ENCODE results near the gene MTX3. TPM values are rescaled to one million over a fixed set of nuclear protein-coding genes. Genes with fewer than 3 reads are reported as not detected.

Gene MTX3, protein sequence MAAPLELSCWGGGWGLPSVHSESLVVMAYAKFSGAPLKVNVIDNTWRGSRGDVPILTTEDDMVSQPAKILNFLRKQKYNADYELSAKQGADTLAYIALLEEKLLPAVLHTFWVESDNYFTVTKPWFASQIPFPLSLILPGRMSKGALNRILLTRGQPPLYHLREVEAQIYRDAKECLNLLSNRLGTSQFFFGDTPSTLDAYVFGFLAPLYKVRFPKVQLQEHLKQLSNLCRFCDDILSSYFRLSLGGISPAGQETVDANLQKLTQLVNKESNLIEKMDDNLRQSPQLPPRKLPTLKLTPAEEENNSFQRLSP
- 12.8 and 16.8 TPM in 2 replicates for total RNA-seq

DNA sequence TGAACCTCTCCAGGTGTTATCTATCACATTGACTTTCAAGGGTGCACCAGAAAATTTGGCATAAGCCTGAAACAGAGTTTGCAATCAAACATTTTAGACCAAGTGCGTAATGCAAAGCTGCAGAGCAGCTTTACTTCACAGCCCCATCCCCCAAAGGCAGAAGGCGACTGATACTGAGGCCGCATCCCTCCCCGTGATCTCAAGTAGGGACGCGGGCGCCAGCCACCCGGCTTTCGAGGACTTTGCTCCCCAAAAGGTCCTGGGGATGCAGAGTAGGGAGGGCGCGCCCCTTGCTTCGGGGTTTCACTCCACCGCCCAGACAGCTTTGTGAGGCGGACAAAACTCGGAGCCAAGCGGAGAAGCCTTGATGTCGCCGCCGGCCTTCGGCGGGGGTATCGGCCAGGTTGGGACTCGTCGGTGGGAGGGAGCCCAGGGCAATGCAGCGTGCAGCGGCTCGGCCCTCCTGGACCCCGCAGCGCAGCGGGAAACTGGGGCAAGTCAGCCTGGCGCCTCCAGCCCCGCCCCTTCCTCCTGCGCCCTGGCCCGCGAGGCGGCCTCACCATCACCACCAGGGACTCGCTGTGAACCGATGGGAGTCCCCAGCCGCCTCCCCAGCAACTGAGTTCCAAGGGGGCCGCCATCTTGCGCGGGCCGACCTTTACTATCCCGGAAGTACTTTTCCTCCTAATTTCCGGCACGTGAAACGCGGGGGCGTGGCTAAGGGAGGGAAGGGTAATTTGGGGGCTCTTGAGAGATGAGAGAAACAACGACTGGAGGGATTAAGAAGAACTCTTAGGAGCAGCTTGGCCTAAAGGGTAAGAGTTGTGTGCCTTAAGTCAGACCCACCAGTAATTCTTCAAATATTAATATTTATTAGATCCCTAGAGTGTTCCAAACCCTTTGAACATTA lies at the start of gene MTX3:
MTX3 (minus strand) TSS at position 665 of the 910 bp plus-strand sequence; CDS start at position 641, 24 bp downstream.
- Histone ChIP-seq H3K36me3 (ENCODE audit: control insufficient read depth, insufficient read depth, low read length) (no peaks in the 10 kb centered on the region), H3K4me3 (ENCODE audit: low read depth, low read length) (peak within 1 kb of the TSS; percentile 99), H3K27me3 (ENCODE audit: control insufficient read depth, insufficient read depth, low read length) (no peaks in the 10 kb centered on the region)
- peak; percentile 55 for DNase-seq (ENCODE audit: low read depth)
- TF ChIP-seq, protein P1, sequence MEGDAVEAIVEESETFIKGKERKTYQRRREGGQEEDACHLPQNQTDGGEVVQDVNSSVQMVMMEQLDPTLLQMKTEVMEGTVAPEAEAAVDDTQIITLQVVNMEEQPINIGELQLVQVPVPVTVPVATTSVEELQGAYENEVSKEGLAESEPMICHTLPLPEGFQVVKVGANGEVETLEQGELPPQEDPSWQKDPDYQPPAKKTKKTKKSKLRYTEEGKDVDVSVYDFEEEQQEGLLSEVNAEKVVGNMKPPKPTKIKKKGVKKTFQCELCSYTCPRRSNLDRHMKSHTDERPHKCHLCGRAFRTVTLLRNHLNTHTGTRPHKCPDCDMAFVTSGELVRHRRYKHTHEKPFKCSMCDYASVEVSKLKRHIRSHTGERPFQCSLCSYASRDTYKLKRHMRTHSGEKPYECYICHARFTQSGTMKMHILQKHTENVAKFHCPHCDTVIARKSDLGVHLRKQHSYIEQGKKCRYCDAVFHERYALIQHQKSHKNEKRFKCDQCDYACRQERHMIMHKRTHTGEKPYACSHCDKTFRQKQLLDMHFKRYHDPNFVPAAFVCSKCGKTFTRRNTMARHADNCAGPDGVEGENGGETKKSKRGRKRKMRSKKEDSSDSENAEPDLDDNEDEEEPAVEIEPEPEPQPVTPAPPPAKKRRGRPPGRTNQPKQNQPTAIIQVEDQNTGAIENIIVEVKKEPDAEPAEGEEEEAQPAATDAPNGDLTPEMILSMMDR (IDR thresholded peaks at IDR 0.05; ENCODE audit: insufficient read depth, low read length, poor library complexity, severe bottlenecking) = no peak

DNA sequence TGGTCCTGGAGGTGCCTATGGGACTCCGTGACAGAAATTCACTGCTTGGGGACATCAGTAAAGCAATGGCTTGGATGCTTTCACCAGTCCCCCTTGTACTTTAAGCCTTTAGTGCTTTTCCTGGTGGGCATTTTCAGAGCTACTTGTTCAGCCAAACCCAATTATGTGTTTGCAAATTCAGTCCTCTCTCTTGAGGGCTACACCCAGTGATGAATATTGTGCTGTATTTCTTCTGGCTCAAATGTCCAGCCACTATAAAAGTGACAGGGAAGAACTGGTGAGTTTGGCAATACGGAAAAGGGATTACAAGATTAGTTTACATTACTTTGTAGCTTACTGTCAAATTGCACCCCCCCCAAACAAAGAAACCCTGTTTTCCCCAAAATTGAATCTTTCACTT lies 48.6 kb upstream of the MTX3 start:
- no peaks in the 10 kb centered on the region for H3K36me3 ChIP-seq (ENCODE audit: control insufficient read depth, insufficient read depth, low read length)
- DNase-seq (ENCODE audit: low read depth) = no peak
- TF ChIP-seq, protein P1 (IDR thresholded peaks at IDR 0.05; ENCODE audit: insufficient read depth, low read length, poor library complexity, severe bottlenecking) = no peak
- no peak overlapping the region for H3K4me3 ChIP-seq (ENCODE audit: low read depth, low read length)
- H3K27me3 ChIP-seq (ENCODE audit: control insufficient read depth, insufficient read depth, low read length) = peaks cover 16% of the 10 kb centered on the region

DNA sequence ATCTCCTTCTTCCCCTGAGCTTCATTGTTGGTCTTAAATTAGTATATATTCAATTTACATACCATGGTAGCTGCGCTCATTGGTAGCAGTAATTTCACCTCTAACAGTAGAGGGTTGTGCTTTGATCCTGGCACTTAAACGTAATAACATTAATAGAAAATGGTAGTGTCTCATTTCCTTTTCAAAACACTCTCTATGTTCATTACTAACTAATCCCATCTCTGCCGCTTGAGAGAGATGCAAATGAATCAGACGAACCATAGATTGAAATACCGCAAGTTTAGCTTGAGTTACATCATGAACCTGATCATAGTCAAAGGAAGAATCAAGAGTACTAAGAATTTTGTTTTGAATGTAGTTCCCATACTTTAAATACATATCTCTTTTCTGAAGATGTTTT lies 46.3 kb upstream of the MTX3 start:
- TF ChIP-seq, protein P1 (IDR thresholded peaks at IDR 0.05; ENCODE audit: insufficient read depth, low read length, poor library complexity, severe bottlenecking) = no peak
- no peaks in the 10 kb centered on the region for H3K36me3 ChIP-seq (ENCODE audit: control insufficient read depth, insufficient read depth, low read length)
- peaks cover 26% of the 10 kb centered on the region for H3K27me3 ChIP-seq (ENCODE audit: control insufficient read depth, insufficient read depth, low read length)
- no peak overlapping the region for H3K4me3 ChIP-seq (ENCODE audit: low read depth, low read length)
- DNase-seq (ENCODE audit: low read depth) = no peak

DNA sequence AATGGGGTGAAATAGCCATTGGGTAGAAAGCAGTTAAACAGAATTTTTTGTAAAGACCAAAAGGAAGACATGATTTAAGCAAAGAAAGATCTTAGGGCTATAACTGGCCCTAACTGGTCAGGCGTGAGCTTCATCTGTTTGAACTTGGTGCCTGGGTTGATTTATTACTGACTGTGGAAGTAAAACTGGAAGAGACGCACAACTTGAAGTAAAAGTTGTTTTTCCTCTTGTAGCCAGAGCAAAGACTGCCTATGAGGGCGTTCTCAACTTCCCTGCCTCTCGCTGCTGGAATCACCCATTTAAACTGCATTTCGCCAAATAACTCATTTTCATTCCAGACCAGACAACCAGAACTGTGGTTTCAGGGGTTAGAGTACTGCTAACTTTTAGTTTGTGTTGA lies 45.6 kb upstream of the MTX3 start:
- TF ChIP-seq, protein P1 (IDR thresholded peaks at IDR 0.05; ENCODE audit: insufficient read depth, low read length, poor library complexity, severe bottlenecking) = no peak
- H3K4me3 ChIP-seq (ENCODE audit: low read depth, low read length) = no peak overlapping the region
- DNase-seq (ENCODE audit: low read depth) = no peak
- H3K36me3 ChIP-seq (ENCODE audit: control insufficient read depth, insufficient read depth, low read length) = no peaks in the 10 kb centered on the region
- H3K27me3 ChIP-seq (ENCODE audit: control insufficient read depth, insufficient read depth, low read length) = peaks cover 26% of the 10 kb centered on the region

DNA sequence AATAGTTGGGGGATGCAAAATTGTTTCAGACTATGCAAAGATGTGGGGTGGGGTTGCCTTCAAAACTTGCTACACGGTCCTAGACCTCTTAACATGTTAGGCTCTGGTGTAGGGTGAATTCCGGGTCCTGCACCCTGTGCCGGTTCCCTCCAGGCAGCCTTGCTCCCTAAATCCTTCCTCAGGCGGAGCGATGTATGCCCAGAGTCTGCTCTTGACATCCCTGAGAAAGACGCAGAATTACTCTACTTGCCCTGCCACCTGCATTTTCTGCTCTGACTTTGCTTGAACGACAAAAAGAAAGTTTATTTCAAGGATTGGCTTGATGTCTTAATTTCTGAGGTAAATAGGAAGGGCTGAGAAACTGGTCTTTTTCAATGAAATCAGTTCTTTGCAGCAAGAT lies 44.8 kb upstream of the MTX3 start:
- TF ChIP-seq, protein P1 (IDR thresholded peaks at IDR 0.05; ENCODE audit: insufficient read depth, low read length, poor library complexity, severe bottlenecking) = no peak
- Histone ChIP-seq H3K4me3 (ENCODE audit: low read depth, low read length) (no peak overlapping the region), H3K36me3 (ENCODE audit: control insufficient read depth, insufficient read depth, low read length) (no peaks in the 10 kb centered on the region), H3K27me3 (ENCODE audit: control insufficient read depth, insufficient read depth, low read length) (peaks cover 26% of the 10 kb centered on the region)
- DNase-seq (ENCODE audit: low read depth) = no peak

All from kidney epithelial cell (primary cell).